ENCODE results near the gene DTNBP1.

DNA sequence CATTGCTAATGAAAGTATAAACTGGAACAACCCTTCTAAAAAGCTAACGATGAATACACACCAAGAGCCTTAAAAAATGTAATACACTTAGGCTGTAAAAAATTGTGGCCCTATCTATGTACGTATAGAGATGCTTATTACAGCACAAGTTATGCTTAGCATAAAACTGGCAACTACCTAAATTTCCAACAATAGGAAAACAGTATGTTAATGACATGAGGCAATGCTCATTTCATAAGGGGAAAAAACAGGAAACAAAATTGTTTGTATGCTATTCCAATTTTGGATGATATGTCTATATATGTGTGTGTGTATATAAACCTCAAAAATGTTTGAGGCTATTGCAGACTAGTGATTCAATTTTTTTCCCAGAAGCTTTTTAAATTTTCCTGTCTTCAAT lies 82.5 kb downstream of the DTNBP1 start:
- TF ChIP-seq, protein P1, sequence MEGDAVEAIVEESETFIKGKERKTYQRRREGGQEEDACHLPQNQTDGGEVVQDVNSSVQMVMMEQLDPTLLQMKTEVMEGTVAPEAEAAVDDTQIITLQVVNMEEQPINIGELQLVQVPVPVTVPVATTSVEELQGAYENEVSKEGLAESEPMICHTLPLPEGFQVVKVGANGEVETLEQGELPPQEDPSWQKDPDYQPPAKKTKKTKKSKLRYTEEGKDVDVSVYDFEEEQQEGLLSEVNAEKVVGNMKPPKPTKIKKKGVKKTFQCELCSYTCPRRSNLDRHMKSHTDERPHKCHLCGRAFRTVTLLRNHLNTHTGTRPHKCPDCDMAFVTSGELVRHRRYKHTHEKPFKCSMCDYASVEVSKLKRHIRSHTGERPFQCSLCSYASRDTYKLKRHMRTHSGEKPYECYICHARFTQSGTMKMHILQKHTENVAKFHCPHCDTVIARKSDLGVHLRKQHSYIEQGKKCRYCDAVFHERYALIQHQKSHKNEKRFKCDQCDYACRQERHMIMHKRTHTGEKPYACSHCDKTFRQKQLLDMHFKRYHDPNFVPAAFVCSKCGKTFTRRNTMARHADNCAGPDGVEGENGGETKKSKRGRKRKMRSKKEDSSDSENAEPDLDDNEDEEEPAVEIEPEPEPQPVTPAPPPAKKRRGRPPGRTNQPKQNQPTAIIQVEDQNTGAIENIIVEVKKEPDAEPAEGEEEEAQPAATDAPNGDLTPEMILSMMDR (IDR thresholded peaks at IDR 0.05), result no peak
- no peak for TF ChIP-seq POLR2A (IDR thresholded peaks at IDR 0.05)

All from esophagus squamous epithelium (tissue), 4 donors.